Mesendoderm (in vitro differentiated cells): Measurements from ENCODE around the gene SLC40A1.

Source experiments
- DNase-seq: peaks from one replicate; pipeline ENCODE4 v3.0.0; 2013
- H2AK5ac ChIP-seq: 2 replicates; pipeline ENCODE4 v1.6.1; 2013; ENCODE audit warnings: low read length, inconsistent platforms
- H2BK120ac ChIP-seq: 2 replicates; pipeline ENCODE4 v1.6.1; 2013; ENCODE audit warnings: low read depth, mild to moderate bottlenecking, low read length, moderate library complexity, mixed read lengths
- H2BK15ac ChIP-seq: replicated peaks from 2 replicates; pipeline ENCODE4 v1.6.1; 2013; ENCODE audit warnings: low read depth, mild to moderate bottlenecking, moderate library complexity
- H2BK5ac ChIP-seq: 2 replicates; pipeline ENCODE4 v1.6.1; 2013; ENCODE audit warnings: low read length, inconsistent platforms
- H3K18ac ChIP-seq: 2 replicates; pipeline ENCODE4 v1.6.1; 2013; ENCODE audit warnings: mild to moderate bottlenecking, low read length, mixed read lengths
- H3K23ac ChIP-seq: one replicate; pipeline ENCODE4 v1.6.1; 2013; ENCODE audit warnings: low read length
- H3K27ac ChIP-seq: 2 replicates; pipeline ENCODE4 v1.5.1; 2013; ENCODE audit warnings: low read depth, mild to moderate bottlenecking, inconsistent platforms, low read length, moderate library complexity
- H3K27me3 ChIP-seq: 2 replicates; pipeline ENCODE4 v1.6.1; 2013; ENCODE audit warnings: low read length, control low read depth, mild to moderate bottlenecking, inconsistent platforms; ENCODE audit not compliant: insufficient read depth, poor library complexity
- H3K36me3 ChIP-seq: 2 replicates; pipeline ENCODE4 v1.6.1; 2013; ENCODE audit warnings: low read length, inconsistent platforms; ENCODE audit not compliant: control insufficient read depth, insufficient read depth
- H3K4ac ChIP-seq: one replicate; pipeline ENCODE4 v1.6.1; 2013; ENCODE audit warnings: low read depth, mild to moderate bottlenecking, low read length, moderate library complexity
- H3K4me1 ChIP-seq: 2 replicates; pipeline ENCODE4 v1.6.1; 2013; ENCODE audit warnings: low read depth, low read length, inconsistent platforms; ENCODE audit not compliant: control insufficient read depth
- H3K4me2 ChIP-seq: 2 replicates; pipeline ENCODE4 v1.6.1; 2013; ENCODE audit warnings: low read length
- H3K4me3 ChIP-seq: 2 replicates; pipeline ENCODE4 v1.5.1; 2013; ENCODE audit warnings: mild to moderate bottlenecking, low read length
- H3K56ac ChIP-seq: one replicate; pipeline ENCODE4 v1.6.1; 2013; ENCODE audit warnings: low read length
- H3K79me1 ChIP-seq: 2 replicates; pipeline ENCODE4 v1.6.1; 2013; ENCODE audit warnings: low read length, inconsistent platforms
- H3K79me2 ChIP-seq: 2 replicates; pipeline ENCODE4 v1.6.1; 2013; ENCODE audit warnings: mild to moderate bottlenecking, low read length; ENCODE audit not compliant: control insufficient read depth, insufficient read depth
- H3K9ac ChIP-seq: 2 replicates; pipeline ENCODE4 v1.6.1; 2013; ENCODE audit warnings: low read length, inconsistent platforms
- H4K5ac ChIP-seq: one replicate; pipeline ENCODE4 v1.6.1; 2013; ENCODE audit warnings: low read length
- H4K8ac ChIP-seq: one replicate; pipeline ENCODE4 v1.6.1; 2013; ENCODE audit warnings: low read depth, mild to moderate bottlenecking, control low read depth, low read length, moderate library complexity
- WGBS: extraction: QIAGEN DNeasy Blood & Tissue Kit; methylation state at CpG from one replicate; pipeline ENCODE4 v1.1.7; 2013; ENCODE audit warnings: low lambda C conversion rate, missing lambda C conversion rate; ENCODE audit not compliant: insufficient coverage; ENCODE audit errors: extremely low coverage; 5-methylcytosine and 5-hydroxymethylcytosine counted together

Gene SLC40A1

DNA sequence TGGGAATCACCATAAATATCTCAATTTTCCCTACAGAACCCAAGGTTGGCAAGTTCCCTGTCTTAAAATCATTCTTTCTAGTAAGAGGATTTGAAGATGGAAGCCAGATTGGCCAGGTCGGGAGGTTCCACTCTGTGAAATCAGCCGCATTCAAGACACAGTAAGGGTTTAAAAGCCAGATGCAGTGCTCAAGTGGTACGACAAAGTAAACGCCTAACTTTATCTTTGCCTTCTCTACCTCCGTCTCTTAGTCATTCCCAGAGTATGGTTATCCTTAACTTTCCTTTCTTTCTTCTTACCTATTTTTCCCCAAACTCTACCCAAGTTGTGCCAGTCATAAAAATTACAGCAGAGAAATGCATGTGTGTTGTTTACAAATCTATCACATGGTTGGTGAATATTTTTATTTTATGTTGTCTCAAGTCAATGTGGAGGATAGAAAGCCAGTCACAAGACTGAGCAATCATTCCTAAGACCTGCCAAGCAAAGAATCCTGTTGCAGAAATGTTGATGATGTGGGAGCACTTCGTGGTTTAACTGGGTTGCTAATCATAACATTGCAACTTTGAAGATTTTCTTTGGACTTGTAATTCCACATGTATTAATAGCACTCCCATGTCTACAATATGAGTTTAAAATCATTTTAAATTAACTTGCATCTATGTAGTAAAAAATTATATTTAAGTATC lies 62.6 kb downstream of the SLC40A1 start:
- H3K4me3 ChIP-seq: no peak overlapping the region
- DNase-seq: no peak
- peaks cover 2% of the 10 kb centered on the region for H3K4me1 ChIP-seq
- no peak overlapping the region for H3K56ac ChIP-seq
- no peak overlapping the region for H3K23ac ChIP-seq
- no peak overlapping the region for H3K4me2 ChIP-seq
- H3K9ac ChIP-seq: no peak overlapping the region
- H3K79me2 ChIP-seq: no peaks in the 10 kb centered on the region
- H3K4ac ChIP-seq: no peak overlapping the region
- no peak overlapping the region for H2BK120ac ChIP-seq
- no peak overlapping the region for H2BK15ac ChIP-seq
- H4K5ac ChIP-seq: no peak overlapping the region
- H3K18ac ChIP-seq: no peak overlapping the region
- no CpG with 5 or more reads among the region's 6 CpGs for WGBS
- no peaks in the 10 kb centered on the region for H3K79me1 ChIP-seq
- no peak overlapping the region for H4K8ac ChIP-seq
- H3K27me3 ChIP-seq: no peaks in the 10 kb centered on the region
- no peaks in the 10 kb centered on the region for H3K36me3 ChIP-seq
- H2AK5ac ChIP-seq: no peak overlapping the region
- H2BK5ac ChIP-seq: no peak overlapping the region
- H3K27ac ChIP-seq: no peak overlapping the region

DNA sequence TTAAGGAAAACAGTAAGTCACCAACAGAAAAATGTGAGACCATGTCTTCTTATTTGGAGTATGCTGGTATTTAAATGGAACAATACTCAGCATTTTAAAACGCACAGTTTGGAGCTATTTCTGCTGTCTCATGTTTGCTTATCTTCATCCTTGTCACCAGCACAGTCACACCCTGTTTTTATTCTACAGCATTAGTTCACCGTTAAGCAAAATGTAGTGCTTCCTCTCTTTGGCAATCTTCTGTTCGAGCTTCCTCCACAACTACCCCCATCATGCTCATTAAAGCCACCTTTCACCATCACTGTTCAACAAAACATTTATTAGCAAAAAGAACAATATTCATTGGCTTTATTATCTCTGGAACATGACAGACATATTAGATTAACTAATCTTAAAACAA lies 64.0 kb downstream of the SLC40A1 start:
- Histone ChIP-seq H3K79me2 (no peaks in the 10 kb centered on the region), H2AK5ac (no peak overlapping the region), H3K79me1 (no peaks in the 10 kb centered on the region), H3K9ac (no peak overlapping the region), H2BK120ac (no peak overlapping the region), H3K27me3 (no peaks in the 10 kb centered on the region), H3K23ac (no peak overlapping the region), H3K4me2 (no peak overlapping the region), H2BK15ac (no peak overlapping the region), H3K4ac (no peak overlapping the region), H3K18ac (no peak overlapping the region), H3K27ac (no peak overlapping the region), H4K8ac (no peak overlapping the region), H3K36me3 (no peaks in the 10 kb centered on the region), H3K4me1 (peaks cover 2% of the 10 kb centered on the region), H3K4me3 (no peak overlapping the region), H3K56ac (no peak overlapping the region), H2BK5ac (no peak overlapping the region), H4K5ac (no peak overlapping the region)
- WGBS: no CpG with 5 or more reads among the region's 3 CpGs
- DNase-seq: no peak

GRCh38 chr2:189515264-189515663 lies 65.3 kb downstream of the SLC40A1 start:
- no peak overlapping the region for H4K8ac ChIP-seq
- WGBS: no CpG with 5 or more reads among the region's 1 CpG
- no peak overlapping the region for H3K23ac ChIP-seq
- no peak overlapping the region for H3K18ac ChIP-seq
- H2BK15ac ChIP-seq: no peak overlapping the region
- peaks cover 2% of the 10 kb centered on the region for H3K4me1 ChIP-seq
- H3K9ac ChIP-seq: no peak overlapping the region
- H4K5ac ChIP-seq: no peak overlapping the region
- no peaks in the 10 kb centered on the region for H3K79me1 ChIP-seq
- no peak overlapping the region for H2BK5ac ChIP-seq
- no peak overlapping the region for H3K4me2 ChIP-seq
- H2AK5ac ChIP-seq: no peak overlapping the region
- H3K36me3 ChIP-seq: no peaks in the 10 kb centered on the region
- DNase-seq: no peak
- no peaks in the 10 kb centered on the region for H3K27me3 ChIP-seq
- H3K27ac ChIP-seq: no peak overlapping the region
- no peaks in the 10 kb centered on the region for H3K79me2 ChIP-seq
- H3K4ac ChIP-seq: no peak overlapping the region
- H3K56ac ChIP-seq: no peak overlapping the region
- H2BK120ac ChIP-seq: no peak overlapping the region
- no peak overlapping the region for H3K4me3 ChIP-seq

GRCh38 chr2:189514104-189514503 lies 66.5 kb downstream of the SLC40A1 start:
- H3K27ac ChIP-seq: no peak overlapping the region
- no CpG with 5 or more reads among the region's 3 CpGs for whole genome bisulfite sequencing

GRCh38 chr2:189512879-189513278 lies 67.7 kb downstream of the SLC40A1 start:
- no peak overlapping the region for H3K27ac ChIP-seq
- no peak overlapping the region for H4K5ac ChIP-seq
- no peaks in the 10 kb centered on the region for H3K27me3 ChIP-seq
- no peaks in the 10 kb centered on the region for H3K36me3 ChIP-seq
- H3K79me1 ChIP-seq: no peaks in the 10 kb centered on the region
- no peak overlapping the region for H3K9ac ChIP-seq
- no peak overlapping the region for H2BK5ac ChIP-seq
- no CpG with 5 or more reads among the region's 3 CpGs for WGBS
- H3K18ac ChIP-seq: no peak overlapping the region
- no peaks in the 10 kb centered on the region for H3K4me1 ChIP-seq
- no peak overlapping the region for H2AK5ac ChIP-seq
- H3K23ac ChIP-seq: no peak overlapping the region
- H3K4ac ChIP-seq: no peak overlapping the region
- H2BK120ac ChIP-seq: no peak overlapping the region
- no peak overlapping the region for H2BK15ac ChIP-seq
- H4K8ac ChIP-seq: no peak overlapping the region
- H3K4me3 ChIP-seq: no peak overlapping the region
- DNase-seq: no peak
- H3K79me2 ChIP-seq: no peaks in the 10 kb centered on the region
- H3K56ac ChIP-seq: no peak overlapping the region
- H3K4me2 ChIP-seq: no peak overlapping the region

More at GRCh38 chr2:189514104-189514503, 66.5 kb downstream of the SLC40A1 start:
- no peak overlapping the region for H4K5ac ChIP-seq
- no peaks in the 10 kb centered on the region for H3K4me1 ChIP-seq
- H3K9ac ChIP-seq: no peak overlapping the region
- no peak for DNase-seq
- no peak overlapping the region for H3K23ac ChIP-seq
- no peak overlapping the region for H3K4me2 ChIP-seq
- no peak overlapping the region for H2AK5ac ChIP-seq
- H4K8ac ChIP-seq: no peak overlapping the region
- no peaks in the 10 kb centered on the region for H3K79me1 ChIP-seq
- H3K4ac ChIP-seq: no peak overlapping the region
- no peaks in the 10 kb centered on the region for H3K27me3 ChIP-seq
- no peak overlapping the region for H3K18ac ChIP-seq
- H3K56ac ChIP-seq: no peak overlapping the region
- H3K36me3 ChIP-seq: no peaks in the 10 kb centered on the region
- H2BK5ac ChIP-seq: no peak overlapping the region
- no peak overlapping the region for H3K4me3 ChIP-seq
- H2BK15ac ChIP-seq: no peak overlapping the region
- H3K79me2 ChIP-seq: no peaks in the 10 kb centered on the region
- no peak overlapping the region for H2BK120ac ChIP-seq

- H3K4me3 ChIP-seq: no peak overlapping the region
- no peaks in the 10 kb centered on the region for H3K27me3 ChIP-seq
- H2BK120ac ChIP-seq: no peak overlapping the region
- no peak overlapping the region for H4K8ac ChIP-seq
- DNase-seq: no peak
- H3K23ac ChIP-seq: no peak overlapping the region
- no peak overlapping the region for H2BK15ac ChIP-seq
- no peak overlapping the region for H3K56ac ChIP-seq
- H3K18ac ChIP-seq: no peak overlapping the region
- no peak overlapping the region for H4K5ac ChIP-seq
- H3K4me1 ChIP-seq: no peaks in the 10 kb centered on the region
- no peak overlapping the region for H3K4ac ChIP-seq
- H2AK5ac ChIP-seq: no peak overlapping the region
- H3K27ac ChIP-seq: no peak overlapping the region
- H3K36me3 ChIP-seq: no peaks in the 10 kb centered on the region
- H3K4me2 ChIP-seq: no peak overlapping the region
- no peaks in the 10 kb centered on the region for H3K79me1 ChIP-seq
- no peaks in the 10 kb centered on the region for H3K79me2 ChIP-seq
- no peak overlapping the region for H3K9ac ChIP-seq
- no peak overlapping the region for H2BK5ac ChIP-seq
Measured at GRCh38 chr2:189511960-189512319, 68.6 kb downstream of the SLC40A1 start.
